ENCODE data around the gene TMEM217.
A peak's percentile ranks its signal among the peaks of the same experiment; 100 is the strongest.

The TMEM217 gene

GRCh38 chr6:37177935-37178517 lies 79.9 kb downstream of the TMEM217 start:
- DNase-seq: peak; percentile 34

GRCh38 chr6:37177077-37177934 lies 80.6 kb downstream of the TMEM217 start:
- peak; percentile 40 for DNase-seq

- DNase-seq: peak; percentile 60
Measured at GRCh38 chr6:37176268-37177076, 81.5 kb downstream of the TMEM217 start.

GRCh38 chr6:37175332-37176267 lies 82.3 kb downstream of the TMEM217 start:
- no peak for DNase-seq

- peak; percentile 57 for DNase-seq
Measured at GRCh38 chr6:37174515-37175331, 83.2 kb downstream of the TMEM217 start.

- no peak for DNase-seq
Measured at GRCh38 chr6:37174196-37174514, 83.8 kb downstream of the TMEM217 start.

GRCh38 chr6:37173493-37174195 lies 84.3 kb downstream of the TMEM217 start:
- peak; percentile 51 for DNase-seq

- DNase-seq: no peak
Measured at GRCh38 chr6:37172912-37173492, 84.9 kb downstream of the TMEM217 start.

GRCh38 chr6:37171970-37172812 lies 85.8 kb downstream of the TMEM217 start:
- DNase-seq: peak; percentile 91

GRCh38 chr6:37171201-37171969 lies 86.6 kb downstream of the TMEM217 start:
- DNase-seq: peak; percentile 74

- peak; percentile 83 for DNase-seq
Measured at GRCh38 chr6:37170273-37171200, 87.4 kb downstream of the TMEM217 start.

- peak; percentile 99 for DNase-seq
Measured at GRCh38 chr6:37169496-37170272, 88.3 kb downstream of the TMEM217 start, which contains the start of gene PIM1. PIM1 (plus strand) TSS chr6:37170152; CDS start chr6:37170576, 424 bp downstream.

- DNase-seq: no peak
Measured at GRCh38 chr6:37168811-37169495, 89.0 kb downstream of the TMEM217 start.

GRCh38 chr6:37168163-37168758 lies 89.7 kb downstream of the TMEM217 start:
- no peak for DNase-seq

GRCh38 chr6:37162740-37163139 lies 95.2 kb downstream of the TMEM217 start:
- no peak for DNase-seq
